ENCODE results near the gene GNS. TPM values are rescaled to one million over a fixed set of nuclear protein-coding genes. Genes with fewer than 3 reads are reported as not detected.

The GNS gene
- polyA plus RNA-seq, 2 of the 4 experiments (the other 2 are of a cell fraction): 54.3 to 109 TPM

GRCh38 chr12:64791036-64791435, 31.8 kb upstream of the GNS start:
- ChIA-PET CTCF (interaction anchor here (4.1 kb wide), 1 partner anchor 11 kb away, joined by 22 read pairs; no protein-coding TSS in a partner anchor), POLR2A (no interaction called here)
- Histone ChIP-seq H3K9me3 (no peaks in the 10 kb centered on the region), H3K4me3 (no peak overlapping the region), H3K4me1 (peaks cover 8% of the 10 kb centered on the region; the same call in 2 of the 3 replicates), H3K4me2 (no peak overlapping the region), H3K27ac (no peak overlapping the region)
- ATAC-seq (no peak), FAIRE-seq (no peak), DNase-seq (ENCODE audit: low read depth in 1 of 2, low spot score in 1 of 2) (no peak)
- TF ChIP-seq USF2 (IDR thresholded peaks at IDR 0.05): no peak
- no peak for TF ChIP-seq RARB (CRISPR knock-in tag; IDR thresholded peaks at IDR 0.05)
- no peak for TF ChIP-seq CEBPB (IDR thresholded peaks at IDR 0.05)
- no peak for TF ChIP-seq POLR2A (IDR thresholded peaks at IDR 0.05; ENCODE audit: low read length)
- no peak for TF ChIP-seq HEYL (CRISPR knock-in tag; IDR thresholded peaks at IDR 0.05)
- no peak for TF ChIP-seq FOXS1 (CRISPR knock-in tag; IDR thresholded peaks at IDR 0.05)
- no peak for TF ChIP-seq MAZ (IDR thresholded peaks at IDR 0.05; ENCODE audit: borderline replicate concordance, low read depth, low read length)
- TF ChIP-seq ESRRA (IDR thresholded peaks at IDR 0.05; ENCODE audit: borderline replicate concordance, low read length): no peak
- no peak for TF ChIP-seq E2F6 (IDR thresholded peaks at IDR 0.05; ENCODE audit: borderline replicate concordance, low read depth)
- TF ChIP-seq SMC3 (IDR thresholded peaks at IDR 0.05): no peak
- TF ChIP-seq EHF (CRISPR knock-in tag; IDR thresholded peaks at IDR 0.05): no peak
- no peak for TF ChIP-seq NFE2L2 (conservative IDR thresholded peaks at IDR 0.05; ENCODE audit: low read length)
- no peak for TF ChIP-seq ZC3H11A (IDR thresholded peaks at IDR 0.05)
- TF ChIP-seq JUN (IDR thresholded peaks at IDR 0.05): no peak
- no peak for TF ChIP-seq CTCF (IDR thresholded peaks at IDR 0.05)
- TF ChIP-seq CHD2 (IDR thresholded peaks at IDR 0.05; ENCODE audit: low read length, partially characterized antibody): no peak

- ATAC-seq (no peak), DNase-seq (ENCODE audit: low read depth in 1 of 2, low spot score in 1 of 2) (no peak), FAIRE-seq (no peak)
- Histone ChIP-seq H3K9me3 (no peaks in the 10 kb centered on the region), H3K4me3 (no peak overlapping the region), H3K4me1 (no peaks in the 10 kb centered on the region; the same call in 2 of the 3 replicates), H3K4me2 (no peak overlapping the region), H3K27ac (no peak overlapping the region)
- CTCF ChIA-PET: interaction anchor here (4.1 kb wide), 1 partner anchor 12 kb away, joined by 22 read pairs; no protein-coding TSS in a partner anchor
- TF ChIP-seq MYC (IDR thresholded peaks at IDR 0.05; ENCODE audit: borderline replicate concordance, low read length) (no peak), NPAS2 (CRISPR knock-in tag; IDR thresholded peaks at IDR 0.05; ENCODE audit: borderline replicate concordance) (no peak), FOXS1 (CRISPR knock-in tag; IDR thresholded peaks at IDR 0.05) (no peak), KDM1A (IDR thresholded peaks at IDR 0.05; ENCODE audit: low read depth) (no peak)
- WGBS (ENCODE audit: missing lambda C conversion rate): 47% methylated on average over 1 of the region's 1 CpG
- POLR2A ChIA-PET: no interaction called here
Measured at GRCh38 chr12:64790166-64790565, 31.0 kb upstream of the GNS start.

- WGBS (ENCODE audit: missing lambda C conversion rate): 76% methylated on average over 6 of the region's 6 CpGs
- no peak overlapping the region for H3K4me2 ChIP-seq
- no peak for DNase-seq (ENCODE audit: low read depth in 1 of 2, low spot score in 1 of 2)
- no peak overlapping the region for H3K4me3 ChIP-seq
- no peak for FAIRE-seq
- peaks cover 8% of the 10 kb centered on the region; the same call in 2 of the 3 replicates for H3K4me1 ChIP-seq
- POLR2A ChIA-PET: no interaction called here
- CTCF ChIA-PET: interaction anchor here (1.3 to 2.1 kb wide), 3 partner anchors 10 to 24 kb away, joined by 3 to 21 read pairs (median 8); no protein-coding TSS in a partner anchor
- H3K27ac ChIP-seq: no peak overlapping the region
- ATAC-seq: no peak
- TF ChIP-seq POLR2A (IDR thresholded peaks at IDR 0.05; ENCODE audit: low read length) (no peak), ATOH8 (CRISPR knock-in tag; IDR thresholded peaks at IDR 0.05; ENCODE audit: low read depth) (no peak), EP300 (IDR thresholded peaks at IDR 0.05) (no peak), ZFP36 (IDR thresholded peaks at IDR 0.05; ENCODE audit: borderline replicate concordance, partially characterized antibody) (no peak), FOSB (CRISPR knock-in tag; IDR thresholded peaks at IDR 0.05) (no peak), MAX (IDR thresholded peaks at IDR 0.05) (no peak), RARB (CRISPR knock-in tag; IDR thresholded peaks at IDR 0.05) (no peak), HOXB13 (CRISPR knock-in tag; IDR thresholded peaks at IDR 0.05; ENCODE audit: low read depth) (no peak)
- H3K9me3 ChIP-seq: no peaks in the 10 kb centered on the region
Measured at GRCh38 chr12:64785838-64786237, 26.6 kb upstream of the GNS start.

Data from A549 (cell line).